Activated CD4-positive, alpha-beta T cell treated with anti-CD3 and anti-CD28 coated beads, Interleukin-2, amount 50 U/mL, for 1 hour (primary cell): ENCODE measurements around the gene LTBP2.
"Not testable (repeated sequence)": the region's sequence is repeated elsewhere in the genome, so short reads cannot be mapped to it uniquely, and the experiment has no call there.

Experiments
- DNase-seq: peaks from one replicate; pipeline ENCODE4 v3.0.0-alpha.2; 2020

Gene LTBP2

GRCh38 chr14:74547331-74547927 lies 64.6 kb downstream of the LTBP2 start:
- DNase-seq, result no peak

DNA sequence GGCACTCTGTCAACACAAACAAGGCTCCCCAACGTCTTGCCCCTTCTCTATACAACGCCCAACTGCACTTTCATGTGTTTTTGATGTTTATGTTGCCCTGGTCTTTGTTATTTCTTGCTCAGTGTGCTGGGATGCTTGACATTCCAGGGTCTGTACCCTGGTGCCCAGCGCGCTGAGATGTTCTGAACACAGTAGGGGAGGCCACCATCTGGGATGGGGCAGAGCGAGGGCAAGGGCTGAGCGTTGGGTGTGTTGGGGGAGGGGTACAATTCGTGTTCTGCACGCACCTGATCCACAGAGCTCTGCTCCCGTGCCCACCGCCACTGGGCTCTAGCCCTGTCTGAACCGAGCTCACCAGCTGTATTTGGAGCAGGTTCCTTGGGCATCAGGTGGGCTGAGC lies 65.6 kb downstream of the LTBP2 start:
- DNase-seq, result no peak

DNA sequence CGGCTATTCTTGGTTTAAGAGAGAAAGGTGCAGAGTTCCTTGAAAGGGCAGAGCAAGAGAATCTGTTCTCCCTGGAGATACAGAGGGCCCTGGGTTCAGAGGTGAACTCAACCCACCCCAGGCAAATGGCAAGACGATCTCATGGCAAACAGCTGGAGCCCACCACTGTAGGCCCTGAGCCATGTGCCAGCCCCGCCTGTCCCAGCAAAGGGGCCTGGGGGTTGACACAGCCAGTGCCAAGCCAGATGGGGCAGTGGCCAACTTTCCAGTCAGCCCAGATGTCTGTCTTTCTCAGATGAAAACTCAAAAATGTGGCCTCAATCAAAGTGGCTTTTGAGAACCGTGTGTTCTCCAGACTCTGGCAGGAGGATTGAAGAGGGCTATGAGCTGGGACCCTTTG lies 66.7 kb downstream of the LTBP2 start:
- DNase-seq, result no peak

GRCh38 chr14:74543771-74544438 lies 68.1 kb downstream of the LTBP2 start:
- no peak for DNase-seq

DNA sequence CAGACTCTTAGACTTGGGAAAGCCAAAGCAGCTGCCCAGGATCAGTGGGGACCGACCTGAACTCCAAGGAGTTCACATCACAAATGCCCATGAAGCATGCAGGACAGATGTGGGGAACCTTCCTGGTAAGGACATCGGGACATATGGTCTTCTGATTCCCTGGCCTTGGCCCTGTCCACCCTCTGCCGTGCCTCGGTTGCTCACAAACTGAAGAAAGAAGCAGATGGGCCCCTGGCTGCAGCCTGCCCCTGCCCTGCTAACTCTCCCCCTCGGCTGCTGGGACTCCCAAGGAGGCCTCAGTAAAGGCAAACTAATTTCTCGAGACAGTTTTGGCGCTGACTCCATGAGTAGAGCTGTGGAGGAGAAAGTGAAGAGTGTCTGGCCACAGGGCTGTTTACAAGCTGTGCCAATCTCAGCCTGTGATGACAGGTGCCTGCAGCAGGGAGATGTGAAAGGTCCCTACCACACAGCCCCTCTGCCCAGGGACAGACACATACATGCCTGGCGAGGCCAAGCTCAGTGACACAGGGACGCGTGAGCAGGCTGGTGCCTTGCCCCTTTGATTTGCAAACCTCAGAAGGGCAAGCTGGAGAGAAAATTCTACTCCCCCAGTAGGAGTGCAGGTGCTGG lies 69.9 kb downstream of the LTBP2 start:
- no peak for DNase-seq

DNA sequence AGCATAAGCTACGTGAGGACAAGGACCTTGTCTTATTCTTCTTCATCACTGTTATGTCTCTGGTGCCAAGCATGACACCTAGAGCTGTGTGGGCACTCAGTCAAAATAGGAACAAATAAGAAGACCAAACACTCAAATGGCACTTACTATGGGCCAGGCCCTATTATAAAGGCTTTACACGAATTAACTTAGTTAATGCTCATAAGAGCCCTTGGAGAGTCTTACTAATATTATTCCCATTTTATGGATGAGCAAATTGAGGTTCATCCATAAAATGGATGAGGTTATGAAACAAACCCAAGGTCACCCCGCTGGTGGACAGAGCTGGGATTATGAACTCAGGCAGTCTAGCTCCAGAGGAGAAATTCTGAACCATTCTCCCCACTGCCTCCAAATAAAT lies 70.8 kb downstream of the LTBP2 start:
- DNase-seq, result no peak

GRCh38 chr14:74539503-74539902 lies 72.5 kb downstream of the LTBP2 start:
- DNase-seq, result no peak

DNA sequence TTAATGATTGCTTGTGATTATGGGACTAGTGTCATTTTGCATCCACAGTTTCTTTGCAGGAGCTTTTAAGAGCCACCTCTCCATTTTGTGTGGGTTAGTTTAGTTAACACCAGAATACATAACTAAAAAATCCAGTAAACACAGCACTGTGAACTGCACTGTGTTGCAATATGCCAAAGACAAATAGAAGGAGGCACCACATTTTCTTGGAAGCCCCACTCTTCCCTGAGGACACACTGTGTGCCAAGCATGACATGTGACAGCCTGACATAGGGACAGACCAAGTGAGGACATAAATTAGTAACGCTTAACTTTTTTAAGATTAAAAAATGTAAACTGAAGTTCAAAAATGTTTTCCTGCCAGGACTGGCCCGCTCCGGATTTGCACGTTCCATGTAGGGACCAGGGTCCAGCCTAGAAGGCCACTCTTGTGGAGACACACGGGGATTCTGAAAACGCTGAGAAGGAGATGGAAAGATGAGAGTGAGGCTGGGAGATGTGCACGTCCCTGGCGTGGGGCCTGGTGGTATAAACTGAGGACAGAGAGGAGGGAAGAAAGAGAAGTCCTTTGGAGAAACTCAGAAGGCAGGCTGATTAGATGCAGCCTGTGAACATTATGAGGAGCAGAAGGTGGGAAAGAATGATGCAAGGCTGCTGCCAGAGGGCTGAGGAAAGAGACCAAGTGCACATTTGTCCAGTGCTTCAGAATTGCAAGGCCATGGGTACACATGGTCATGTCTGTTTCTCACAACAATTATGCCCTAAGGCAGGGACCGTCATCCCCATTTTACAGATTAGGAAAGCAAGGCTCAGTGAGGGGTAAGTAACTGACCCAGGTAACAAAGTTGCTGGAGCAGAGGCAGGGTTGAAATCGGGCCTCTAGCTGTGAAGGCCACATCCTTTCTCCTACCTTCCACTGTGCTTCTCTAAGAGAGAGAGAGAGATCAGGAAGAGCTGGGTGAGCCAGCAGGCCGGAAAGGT lies 73.3 kb downstream of the LTBP2 start:
- no peak for DNase-seq

- DNase-seq, result not testable (repeated sequence)
Observed at GRCh38 chr14:74536336-74536735, 75.7 kb downstream of the LTBP2 start.

GRCh38 chr14:74535756-74536325 lies 76.2 kb downstream of the LTBP2 start:
- no peak for DNase-seq

GRCh38 chr14:74533576-74533975 lies 78.5 kb downstream of the LTBP2 start:
- DNase-seq, result no peak

DNA sequence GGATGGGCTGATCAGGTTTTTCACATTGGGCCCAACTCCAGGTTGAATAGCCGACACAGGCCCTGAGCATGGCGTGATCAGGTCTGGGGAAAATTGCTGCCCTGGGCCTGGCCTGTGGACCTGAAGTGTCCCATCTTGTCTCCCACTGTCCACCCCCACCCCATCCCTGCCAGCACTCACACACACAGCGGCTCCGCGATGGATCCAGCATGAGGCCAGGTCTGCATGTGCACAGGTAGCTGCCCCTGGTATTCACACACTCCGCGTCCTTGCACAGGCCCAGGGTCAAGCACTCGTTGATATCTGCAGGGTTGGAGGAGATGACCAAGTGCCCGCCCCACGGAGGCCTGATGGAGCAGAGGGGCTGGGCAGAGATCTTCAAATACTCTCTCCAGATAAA lies 79.8 kb downstream of the LTBP2 start:
- DNase-seq, result no peak

DNA sequence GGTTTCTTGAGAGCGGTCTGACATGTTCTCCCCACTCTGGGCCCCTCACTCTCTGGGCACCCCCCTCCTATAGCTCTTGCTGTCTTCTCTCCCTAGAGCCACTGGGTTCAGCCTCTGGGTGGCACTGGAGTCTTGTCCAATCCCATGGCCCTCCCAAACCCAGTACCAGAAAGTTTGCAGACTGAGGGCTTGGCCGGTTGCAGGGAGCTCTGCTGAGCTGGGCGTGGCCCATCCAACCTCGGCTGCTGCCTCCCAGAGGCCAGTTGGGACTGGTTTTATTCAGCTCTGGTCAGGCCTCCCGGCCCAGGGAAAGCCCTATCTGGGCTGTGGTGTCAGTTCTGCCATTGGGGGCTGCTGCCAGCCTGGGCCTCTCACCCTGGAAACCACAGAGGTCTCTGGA lies 80.6 kb downstream of the LTBP2 start:
- DNase-seq, result no peak

- DNase-seq, result no peak
Observed at GRCh38 chr14:74531006-74531405, 81.0 kb downstream of the LTBP2 start.

DNA sequence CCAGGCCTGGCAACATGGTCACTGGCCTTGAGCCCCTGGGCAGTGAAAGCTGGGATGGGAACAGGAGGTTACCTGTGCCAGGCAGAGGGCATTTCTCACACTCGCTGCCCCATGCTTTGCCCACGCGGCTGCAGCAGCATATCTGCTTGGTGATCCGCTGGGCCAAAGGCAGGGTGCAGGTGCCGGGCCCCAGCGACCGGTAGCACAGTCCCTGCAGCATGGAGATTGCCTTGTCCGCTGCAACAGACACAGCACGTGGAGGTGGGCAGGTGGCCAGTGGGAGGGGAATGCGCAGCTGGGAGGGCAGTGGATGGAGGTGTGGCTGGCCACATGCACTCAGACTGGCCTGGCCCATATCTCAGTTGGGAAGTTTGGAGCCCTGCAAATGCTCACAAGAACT lies 83.2 kb downstream of the LTBP2 start:
- DNase-seq, result no peak

DNA sequence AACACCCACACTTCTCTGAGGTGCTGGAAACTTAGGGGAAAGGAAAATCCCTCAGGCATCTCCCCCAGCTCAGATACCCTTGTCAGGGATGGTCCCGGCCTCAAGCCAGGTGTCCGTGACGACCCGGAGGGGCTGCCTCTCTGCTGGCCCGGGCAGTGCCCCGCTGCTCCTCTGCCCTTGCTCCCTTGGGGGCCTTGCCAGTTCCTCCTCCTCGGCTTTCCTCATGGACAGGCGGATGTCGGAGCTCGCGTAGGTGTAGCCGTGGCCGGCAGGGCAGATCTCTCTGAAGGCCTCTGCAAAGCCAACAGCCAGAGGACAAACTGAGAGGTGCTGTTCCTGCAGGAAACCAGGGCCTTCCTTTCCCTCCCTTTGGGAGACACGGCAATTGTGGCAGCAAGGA lies 83.6 kb downstream of the LTBP2 start:
- no peak for DNase-seq

GRCh38 chr14:74527736-74528280 lies 84.2 kb downstream of the LTBP2 start:
- no peak for DNase-seq

- DNase-seq, result no peak
Observed at GRCh38 chr14:74526854-74527585, 85.0 kb downstream of the LTBP2 start.

GRCh38 chr14:74525361-74525851 lies 86.6 kb downstream of the LTBP2 start:
- no peak for DNase-seq

GRCh38 chr14:74524812-74525135 lies 87.3 kb downstream of the LTBP2 start:
- DNase-seq, result no peak

DNA sequence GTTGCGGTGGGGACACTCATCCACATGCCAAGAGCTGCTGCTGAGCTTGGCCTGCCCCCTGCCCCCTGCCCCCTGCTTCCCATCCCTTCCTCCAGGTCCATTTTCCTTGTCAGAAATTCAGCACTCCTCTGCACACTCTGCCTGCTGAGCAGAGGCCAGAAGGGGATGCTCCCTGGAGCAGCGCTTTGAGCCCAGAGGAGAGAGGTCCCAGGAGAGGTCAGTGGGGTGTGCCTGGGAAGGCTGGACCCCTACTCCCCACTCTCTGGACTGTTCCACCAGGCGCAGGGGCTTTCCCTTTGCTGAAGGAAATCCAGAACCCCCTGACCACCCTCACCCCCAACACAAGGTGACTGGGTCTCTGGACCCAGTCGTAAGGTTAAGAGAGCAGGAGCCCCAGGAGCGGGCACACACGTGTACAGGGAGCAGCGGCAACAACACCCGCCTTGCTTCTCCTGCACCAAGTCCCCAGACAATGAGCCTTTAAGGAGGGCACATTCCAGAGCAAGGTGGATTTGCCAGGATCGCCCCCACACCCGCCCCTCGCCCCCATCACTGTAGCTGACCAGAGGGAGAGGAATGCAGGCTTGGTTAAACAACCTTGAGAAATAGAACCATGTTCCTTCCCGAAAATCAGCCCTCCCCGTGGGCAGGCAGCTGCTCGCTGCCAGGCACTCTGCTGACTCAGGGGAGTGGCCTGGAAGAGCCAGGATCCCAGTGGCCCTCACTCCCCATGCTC lies 87.8 kb downstream of the LTBP2 start:
- no peak for DNase-seq
